ENCODE results near the gene NFIB.

NFIB gene

DNA sequence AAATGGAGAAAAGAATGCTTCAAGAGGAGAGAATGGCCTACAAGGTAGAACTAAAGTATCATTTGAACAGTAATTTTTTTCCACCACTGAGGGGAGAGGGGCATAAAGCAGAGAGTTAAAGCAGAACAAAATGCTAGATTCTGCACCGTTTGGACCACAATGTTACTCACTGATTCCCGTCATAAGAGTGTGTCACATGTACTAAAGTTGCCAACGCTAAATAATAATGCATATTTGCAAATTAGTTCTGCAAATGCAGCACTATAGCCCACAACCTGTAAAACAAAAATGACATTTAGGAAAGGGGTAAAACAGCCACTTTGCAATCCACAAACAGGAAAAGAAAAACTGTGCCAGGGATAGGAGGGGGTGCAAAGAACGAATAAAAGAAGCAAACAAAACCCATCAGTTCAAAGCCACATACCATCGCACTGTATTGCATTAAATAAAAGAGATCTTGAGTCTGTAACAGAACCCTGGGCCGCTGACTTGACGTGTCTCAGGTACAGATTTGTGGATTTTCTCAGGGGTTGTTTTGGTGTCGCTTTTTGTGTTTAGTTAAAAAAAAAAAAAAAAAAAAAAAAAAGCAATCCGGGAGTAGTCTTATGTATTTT lies 7.7 kb upstream of the NFIB start:
- DNase-seq (ENCODE audit: low read depth): no peak
- in situ Hi-C loops (cut with HindIII; ENCODE audit: low sequenced_read_pairs): no loop called here
- TF ChIP-seq, protein P1, sequence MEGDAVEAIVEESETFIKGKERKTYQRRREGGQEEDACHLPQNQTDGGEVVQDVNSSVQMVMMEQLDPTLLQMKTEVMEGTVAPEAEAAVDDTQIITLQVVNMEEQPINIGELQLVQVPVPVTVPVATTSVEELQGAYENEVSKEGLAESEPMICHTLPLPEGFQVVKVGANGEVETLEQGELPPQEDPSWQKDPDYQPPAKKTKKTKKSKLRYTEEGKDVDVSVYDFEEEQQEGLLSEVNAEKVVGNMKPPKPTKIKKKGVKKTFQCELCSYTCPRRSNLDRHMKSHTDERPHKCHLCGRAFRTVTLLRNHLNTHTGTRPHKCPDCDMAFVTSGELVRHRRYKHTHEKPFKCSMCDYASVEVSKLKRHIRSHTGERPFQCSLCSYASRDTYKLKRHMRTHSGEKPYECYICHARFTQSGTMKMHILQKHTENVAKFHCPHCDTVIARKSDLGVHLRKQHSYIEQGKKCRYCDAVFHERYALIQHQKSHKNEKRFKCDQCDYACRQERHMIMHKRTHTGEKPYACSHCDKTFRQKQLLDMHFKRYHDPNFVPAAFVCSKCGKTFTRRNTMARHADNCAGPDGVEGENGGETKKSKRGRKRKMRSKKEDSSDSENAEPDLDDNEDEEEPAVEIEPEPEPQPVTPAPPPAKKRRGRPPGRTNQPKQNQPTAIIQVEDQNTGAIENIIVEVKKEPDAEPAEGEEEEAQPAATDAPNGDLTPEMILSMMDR (IDR thresholded peaks at IDR 0.05; ENCODE audit: low read depth, low read length, missing control alignments): no peak
- H3K4me3 ChIP-seq (ENCODE audit: low read depth, low read length): peak overlapping the region; percentile 47

DNA sequence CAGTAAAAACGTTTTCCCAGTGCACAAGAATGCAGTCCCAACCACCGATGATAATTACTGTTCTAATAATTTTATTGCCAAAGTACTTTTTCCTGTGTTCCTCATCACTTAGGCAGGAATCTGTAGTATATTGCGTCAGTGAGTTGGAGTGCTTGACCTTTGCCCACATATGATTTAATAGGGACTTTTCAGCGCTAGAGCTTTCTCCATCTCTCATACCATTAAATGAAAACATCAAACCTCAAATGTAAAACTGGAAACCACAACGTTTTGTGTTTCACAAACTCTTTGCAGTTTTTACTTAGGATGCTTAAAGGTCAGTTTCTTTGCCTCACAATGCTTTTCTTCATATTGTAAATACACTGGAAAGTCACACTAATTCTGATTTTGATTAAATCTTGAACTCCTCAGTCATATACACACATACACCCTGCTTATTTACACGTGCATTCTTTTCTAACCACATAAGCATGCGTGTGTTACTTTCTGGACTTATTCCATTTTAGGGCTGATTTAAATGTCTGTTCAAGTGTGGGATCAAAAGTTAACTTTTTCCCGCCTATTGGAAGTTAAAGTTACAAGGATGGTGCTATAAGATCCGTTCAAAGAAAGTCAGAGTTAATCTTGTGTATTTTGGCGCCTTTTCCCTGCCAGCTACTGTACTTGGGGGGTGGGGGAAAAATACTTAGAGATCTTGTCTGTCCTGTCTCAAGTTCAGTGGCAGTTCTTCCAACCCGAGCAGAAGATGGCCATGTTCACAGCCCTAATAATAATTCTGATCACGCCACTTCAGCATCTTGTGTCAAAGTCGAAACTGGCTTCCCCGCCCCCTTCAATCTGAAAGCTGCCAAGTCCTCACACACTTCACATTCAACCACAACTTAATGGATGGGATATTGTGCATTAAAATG lies 6.6 kb upstream of the NFIB start:
- TF ChIP-seq, protein P1 (IDR thresholded peaks at IDR 0.05; ENCODE audit: low read depth, low read length, missing control alignments): no peak
- peak overlapping the region; percentile 47 for H3K4me3 ChIP-seq (ENCODE audit: low read depth, low read length)
- DNase-seq (ENCODE audit: low read depth): peak; percentile 99
- in situ Hi-C loops (cut with HindIII; ENCODE audit: low sequenced_read_pairs): no loop called here

DNA sequence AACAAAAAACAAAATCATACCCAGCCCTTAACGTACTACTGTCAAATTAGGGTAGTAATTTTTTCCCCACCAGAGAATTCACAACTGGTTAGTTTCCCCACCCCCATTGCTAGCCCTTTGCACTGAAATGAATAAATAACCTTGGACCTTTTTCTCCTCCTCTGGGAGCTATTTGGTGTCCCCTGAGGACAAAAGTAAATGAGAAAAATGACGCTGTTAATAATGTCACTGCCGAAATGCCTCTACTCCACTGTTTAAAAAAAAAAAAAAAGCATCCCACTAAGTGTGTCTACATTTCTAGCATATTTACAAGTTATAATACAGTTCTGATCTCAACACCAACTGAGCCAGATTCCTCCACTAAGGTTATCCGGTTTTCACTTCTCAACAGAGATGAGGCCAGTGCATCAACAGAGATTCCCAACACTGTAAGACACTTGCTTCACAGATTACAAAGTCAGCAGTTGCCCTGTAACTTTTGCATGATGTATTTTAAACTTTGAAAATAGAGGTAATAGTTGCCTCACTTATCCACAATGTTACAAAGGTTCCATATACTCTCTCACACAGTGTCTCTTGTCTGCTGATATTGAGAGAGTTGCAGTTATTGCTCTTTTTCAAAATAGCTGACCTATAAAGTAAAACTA lies 5.1 kb upstream of the NFIB start:
- no peak for DNase-seq (ENCODE audit: low read depth)
- no peak overlapping the region for H3K4me3 ChIP-seq (ENCODE audit: low read depth, low read length)
- in situ Hi-C loops (cut with HindIII; ENCODE audit: low sequenced_read_pairs): no loop called here

DNA sequence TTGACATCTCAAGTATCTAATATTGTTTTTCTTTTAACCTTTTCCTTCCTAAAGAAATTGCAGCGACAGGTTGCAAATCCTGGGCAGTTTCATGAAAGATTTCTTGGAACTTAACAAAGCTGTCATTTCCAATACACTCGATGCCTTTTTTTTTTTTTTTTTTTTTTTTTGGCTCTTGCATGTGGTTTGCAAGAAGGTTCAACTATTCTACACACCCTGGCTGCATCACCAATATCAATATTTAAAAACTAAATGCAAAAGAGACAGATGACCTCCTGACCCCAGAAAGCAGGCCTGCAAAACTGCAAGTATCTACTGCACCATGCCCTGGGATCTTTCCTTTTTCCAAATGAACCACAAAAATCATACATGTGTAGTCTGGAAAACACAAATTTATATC lies 4.4 kb upstream of the NFIB start:
- in situ Hi-C loops (cut with HindIII; ENCODE audit: low sequenced_read_pairs): no loop called here
- no peak for DNase-seq (ENCODE audit: low read depth)
- peak overlapping the region; percentile 95 for H3K4me3 ChIP-seq (ENCODE audit: low read depth, low read length)

More for the DNA sequence above, 5.1 kb upstream of the NFIB start:
- TF ChIP-seq, protein P1 (IDR thresholded peaks at IDR 0.05; ENCODE audit: low read depth, low read length, missing control alignments): no peak

DNA sequence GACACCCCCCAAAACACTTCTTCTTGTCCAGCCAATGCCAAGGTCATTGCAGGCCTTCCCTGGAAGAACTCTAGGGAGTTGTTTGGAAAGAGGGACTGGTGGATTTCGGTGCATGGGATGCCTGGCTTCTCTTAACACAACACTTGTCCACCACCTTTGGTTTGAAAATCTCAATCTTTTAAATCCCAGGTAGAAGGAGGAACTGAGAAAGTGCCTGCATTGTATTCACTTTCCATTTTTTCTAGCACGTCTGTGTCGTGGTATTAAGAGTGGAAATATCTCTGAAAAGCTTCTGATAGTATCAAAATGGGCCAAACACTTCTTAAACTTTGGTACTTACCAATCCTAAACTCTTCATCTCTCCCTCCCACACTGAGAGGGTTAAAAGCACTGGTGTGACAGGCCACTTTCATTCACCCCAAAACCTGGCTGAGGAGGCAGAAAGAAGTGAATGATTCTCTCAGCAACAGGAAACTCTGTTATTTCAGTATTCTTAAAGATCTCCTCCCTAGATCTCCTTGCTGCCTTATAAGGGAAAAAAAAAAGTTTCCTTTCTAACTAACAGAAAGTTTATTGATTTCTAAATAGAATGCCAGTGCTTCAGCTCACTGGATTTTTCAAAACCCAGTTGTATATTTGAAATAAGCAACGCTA lies 3.9 kb upstream of the NFIB start:
- H3K4me3 ChIP-seq (ENCODE audit: low read depth, low read length): peak overlapping the region; percentile 95
- in situ Hi-C loops (cut with HindIII; ENCODE audit: low sequenced_read_pairs): no loop called here
- TF ChIP-seq, protein P1 (IDR thresholded peaks at IDR 0.05; ENCODE audit: low read depth, low read length, missing control alignments): no peak
- no peak for DNase-seq (ENCODE audit: low read depth)

More for the DNA sequence above, 4.4 kb upstream of the NFIB start:
- TF ChIP-seq, protein P1 (IDR thresholded peaks at IDR 0.05; ENCODE audit: low read depth, low read length, missing control alignments): no peak

Measured in astrocyte of the cerebellum (primary cell).